Loucy (cell line): ENCODE measurements around the gene PTGDR2.

Experiments
- H2AFZ ChIP-seq: fragments of 200-600 bp; sonication (generic); 2 replicates; pipeline ENCODE4 v1.6.0; 2016; ENCODE audit warnings: antibody characterized with exemption, mild to moderate bottlenecking, low read length, moderate library complexity
- H3F3A ChIP-seq: fragments of 200-600 bp; 2 replicates; pipeline ENCODE4 v1.6.0; 2016; ENCODE audit warnings: antibody characterized with exemption, low read depth, mild to moderate bottlenecking
- H3K27me3 ChIP-seq: fragments of 200-600 bp; sonication (generic); 2 replicates; pipeline ENCODE4 v1.6.1; 2014; ENCODE audit warnings: low read length, mild to moderate bottlenecking; ENCODE audit not compliant: insufficient read depth, poor library complexity, severe bottlenecking
- H3K36me3 ChIP-seq: fragments of 200-600 bp; sonication (generic); 2 replicates; pipeline ENCODE4 v1.6.1; 2016; ENCODE audit warnings: low read length; ENCODE audit not compliant: insufficient read depth
- H3K4me1 ChIP-seq: fragments of 200-600 bp; sonication (generic); 2 replicates; pipeline ENCODE4 v1.5.1; 2014; ENCODE audit warnings: low read length, mild to moderate bottlenecking; ENCODE audit not compliant: insufficient read depth, poor library complexity, severe bottlenecking
- H3K4me2 ChIP-seq: fragments of 200-600 bp; sonication (generic); 2 replicates; pipeline ENCODE4 v1.6.0; 2014; ENCODE audit warnings: antibody characterized with exemption, low read length, low read depth, mild to moderate bottlenecking; ENCODE audit not compliant: poor library complexity, severe bottlenecking
- H3K4me3 ChIP-seq: fragments of 200-600 bp; sonication (generic); 2 replicates; pipeline ENCODE4 v1.5.1; 2014; ENCODE audit warnings: low read length, mild to moderate bottlenecking, mixed read lengths; ENCODE audit not compliant: poor library complexity, severe bottlenecking
- H3K79me2 ChIP-seq: fragments of 200-600 bp; sonication (generic); 2 replicates; pipeline ENCODE4 v1.6.1; 2014; ENCODE audit warnings: low read length; ENCODE audit not compliant: insufficient read depth
- H3K9ac ChIP-seq: fragments of 200-600 bp; sonication (generic); 2 replicates; pipeline ENCODE4 v1.6.0; 2014; ENCODE audit warnings: mild to moderate bottlenecking, low read depth, low read length, moderate library complexity; ENCODE audit not compliant: poor library complexity, severe bottlenecking
- H3K9me2 ChIP-seq: fragments of 200-600 bp; sonication (generic); replicated peaks from 2 replicates; pipeline ENCODE4 v1.6.1; 2016; ENCODE audit warnings: low read depth, low read length, mixed read lengths
- H3K9me3 ChIP-seq: fragments of 200-600 bp; sonication (generic); 2 replicates; pipeline ENCODE4 v1.6.1; 2014; ENCODE audit warnings: mild to moderate bottlenecking, antibody characterized with exemption, low read length, low read depth; ENCODE audit not compliant: insufficient read depth
- H4K20me1 ChIP-seq: fragments of 200-600 bp; sonication (generic); 2 replicates; pipeline ENCODE4 v1.6.0; 2014; ENCODE audit warnings: antibody characterized with exemption, low read length, mild to moderate bottlenecking; ENCODE audit not compliant: insufficient read depth, poor library complexity, severe bottlenecking
- CTCF ChIP-seq: fragments of 200-600 bp; sonication (generic); conservative IDR thresholded peaks from 2 replicates; pipeline ENCODE4 v1.5.1; 2014; ENCODE audit warnings: mild to moderate bottlenecking, antibody characterized with exemption, low read length
- EZH2phosphoT487 ChIP-seq: fragments of 200-600 bp; IDR thresholded peaks from 2 replicates; pipeline ENCODE4 v1.6.1; 2018; ENCODE audit warnings: antibody characterized with exemption, mild to moderate bottlenecking, moderate library complexity, borderline replicate concordance

PTGDR2 gene

GRCh38 chr11:60900673-60901404 lies 45.1 kb upstream of the PTGDR2 start:
- H3K79me2 ChIP-seq = peaks cover 48% of the 10 kb centered on the region
- no peak overlapping the region for H3K9ac ChIP-seq
- H3K9me3 ChIP-seq = no peaks in the 10 kb centered on the region
- no peak overlapping the region for H2AFZ ChIP-seq
- no peak overlapping the region for H3K4me3 ChIP-seq
- peaks cover 39% of the 10 kb centered on the region for H4K20me1 ChIP-seq
- peaks cover 75% of the 10 kb centered on the region; the same call in 1 of the 2 replicates for H3K36me3 ChIP-seq
- TF ChIP-seq EZH2phosphoT487 (no peak), CTCF (no peak)
- H3F3A ChIP-seq = peaks cover 4% of the 10 kb centered on the region; the same call in 1 of the 2 replicates
- no peak overlapping the region for H3K4me2 ChIP-seq
- H3K27me3 ChIP-seq = no peaks in the 10 kb centered on the region
- no peaks in the 10 kb centered on the region for H3K9me2 ChIP-seq
- peaks cover 32% of the 10 kb centered on the region for H3K4me1 ChIP-seq

GRCh38 chr11:60899977-60900376 lies 44.2 kb upstream of the PTGDR2 start:
- Histone ChIP-seq H3K4me3 (no peak overlapping the region), H3K36me3 (peaks cover 83% of the 10 kb centered on the region; the same call in 1 of the 2 replicates)

GRCh38 chr11:60899046-60899936 lies 43.5 kb upstream of the PTGDR2 start:
- peaks cover 89% of the 10 kb centered on the region; the same call in 1 of the 2 replicates for H3K36me3 ChIP-seq
- H2AFZ ChIP-seq = no peak overlapping the region
- H3K4me3 ChIP-seq = no peak overlapping the region
- H3K9me2 ChIP-seq = no peaks in the 10 kb centered on the region
- no peak overlapping the region for H3K9ac ChIP-seq
- TF ChIP-seq CTCF (peak; percentile 99), EZH2phosphoT487 (no peak)
- no peaks in the 10 kb centered on the region for H3K9me3 ChIP-seq
- no peak overlapping the region for H3K4me2 ChIP-seq
- peaks cover 21% of the 10 kb centered on the region for H3K4me1 ChIP-seq
- H4K20me1 ChIP-seq = peaks cover 26% of the 10 kb centered on the region
- peaks cover 33% of the 10 kb centered on the region for H3K79me2 ChIP-seq
- no peaks in the 10 kb centered on the region for H3K27me3 ChIP-seq
- peaks cover 4% of the 10 kb centered on the region; the same call in 1 of the 2 replicates for H3F3A ChIP-seq

More at GRCh38 chr11:60899977-60900376, 44.2 kb upstream of the PTGDR2 start:
- Histone ChIP-seq H3K4me1 (peaks cover 26% of the 10 kb centered on the region), H3K9me2 (no peaks in the 10 kb centered on the region), H4K20me1 (peaks cover 33% of the 10 kb centered on the region), H3F3A (peaks cover 4% of the 10 kb centered on the region; the same call in 1 of the 2 replicates), H2AFZ (no peak overlapping the region), H3K9ac (no peak overlapping the region), H3K9me3 (no peaks in the 10 kb centered on the region), H3K27me3 (no peaks in the 10 kb centered on the region), H3K79me2 (peaks cover 40% of the 10 kb centered on the region), H3K4me2 (no peak overlapping the region)
- TF ChIP-seq EZH2phosphoT487 (no peak), CTCF (no peak)
